HG02938 (cell line): ENCODE results near the gene TYR.
"Not testable (repeated sequence)": the region's sequence is repeated elsewhere in the genome, so short reads cannot be mapped to it uniquely, and the experiment has no call there.

Experiments
- ATAC-seq: cut with Tn5 transposase; IDR thresholded peaks from one replicate; pipeline ENCODE4 v1.9.1; 2021; ENCODE audit warnings: mild to moderate bottlenecking, moderate library complexity; ENCODE audit not compliant: unreplicated experiment

Gene TYR

GRCh38 chr11:89177691-89178231, at the start of gene TYR:
TSS of gene TYR (plus strand) at chr11:89177875. CDS start at chr11:89177954, 79 bp downstream.
- ATAC-seq: no peak

- ATAC-seq: no peak
Observed at GRCh38 chr11:89136606-89137005, 41.1 kb upstream of the TYR start.

GRCh38 chr11:89147229-89147628, 30.4 kb upstream of the TYR start:
- no peak for ATAC-seq

- ATAC-seq: no peak
Observed at GRCh38 chr11:89159974-89160373, 17.7 kb upstream of the TYR start.

- ATAC-seq: no peak
Observed at GRCh38 chr11:89161949-89162348, 15.7 kb upstream of the TYR start.

GRCh38 chr11:89163686-89164085, 14.0 kb upstream of the TYR start:
- no peak for ATAC-seq

GRCh38 chr11:89168396-89168795, 9.3 kb upstream of the TYR start:
- no peak for ATAC-seq

GRCh38 chr11:89175796-89176195, 1.9 kb upstream of the TYR start:
- ATAC-seq: no peak

- no peak for ATAC-seq
Observed at GRCh38 chr11:89176938-89177337, 737 bp upstream of the TYR start.

GRCh38 chr11:89181111-89181510, 3.4 kb downstream of the TYR start:
- ATAC-seq: no peak

GRCh38 chr11:89182773-89183518, 5.3 kb downstream of the TYR start:
- ATAC-seq: no peak

- no peak for ATAC-seq
Observed at GRCh38 chr11:89184021-89184420, 6.3 kb downstream of the TYR start.

- no peak for ATAC-seq
Observed at GRCh38 chr11:89189776-89190175, 12.1 kb downstream of the TYR start.

GRCh38 chr11:89201138-89201537, 23.5 kb downstream of the TYR start:
- no peak for ATAC-seq

- ATAC-seq: no peak
Observed at GRCh38 chr11:89203814-89204213, 26.1 kb downstream of the TYR start.

- no peak for ATAC-seq
Observed at GRCh38 chr11:89205378-89205777, 27.7 kb downstream of the TYR start.

GRCh38 chr11:89220684-89221339, 43.1 kb downstream of the TYR start:
- ATAC-seq: no peak

- ATAC-seq: no peak
Observed at GRCh38 chr11:89235083-89235482, 57.4 kb downstream of the TYR start.

GRCh38 chr11:89235976-89236375, 58.3 kb downstream of the TYR start:
- ATAC-seq: no peak

GRCh38 chr11:89247007-89247406, 69.3 kb downstream of the TYR start:
- ATAC-seq: not testable (repeated sequence)

GRCh38 chr11:89249196-89249595, 71.5 kb downstream of the TYR start:
- no peak for ATAC-seq

- ATAC-seq: not testable (repeated sequence)
Observed at GRCh38 chr11:89261483-89261882, 83.8 kb downstream of the TYR start.
